HG03439 (cell line): ENCODE measurements around the gene GPR143.
"Not testable (repeated sequence)": the region's sequence is repeated elsewhere in the genome, so short reads cannot be mapped to it uniquely, and the experiment has no call there.

Experiments used
- ATAC-seq: cut with Tn5 transposase; IDR thresholded peaks from one replicate; pipeline ENCODE4 v1.9.1; 2021; ENCODE audit warnings: mild to moderate bottlenecking, moderate library complexity; ENCODE audit not compliant: unreplicated experiment

The GPR143 gene

DNA sequence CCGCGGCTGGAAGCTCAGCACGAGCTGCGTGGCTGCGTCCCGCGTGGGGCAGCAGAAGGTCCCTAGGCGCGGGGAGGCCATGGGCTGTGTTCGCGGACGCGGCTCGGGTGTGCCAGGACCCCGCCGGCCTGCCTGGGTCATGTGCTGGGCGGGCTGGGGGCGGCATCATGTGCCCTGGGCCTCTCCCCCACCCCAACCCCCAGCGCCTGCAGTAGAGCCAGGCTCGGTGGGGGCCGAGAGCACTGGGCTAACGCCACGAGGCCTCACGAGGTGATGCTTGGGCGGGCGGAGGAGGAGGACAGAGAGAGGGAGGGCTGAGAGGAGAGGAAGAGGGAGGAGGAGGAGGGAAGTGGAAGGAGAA lies at the start of gene GPR143:
Gene GPR143, minus strand, starts transcription at position 111 of the 361 bp plus-strand sequence. Its CDS starts 30 bp downstream, at position 81.
- no peak for ATAC-seq

DNA sequence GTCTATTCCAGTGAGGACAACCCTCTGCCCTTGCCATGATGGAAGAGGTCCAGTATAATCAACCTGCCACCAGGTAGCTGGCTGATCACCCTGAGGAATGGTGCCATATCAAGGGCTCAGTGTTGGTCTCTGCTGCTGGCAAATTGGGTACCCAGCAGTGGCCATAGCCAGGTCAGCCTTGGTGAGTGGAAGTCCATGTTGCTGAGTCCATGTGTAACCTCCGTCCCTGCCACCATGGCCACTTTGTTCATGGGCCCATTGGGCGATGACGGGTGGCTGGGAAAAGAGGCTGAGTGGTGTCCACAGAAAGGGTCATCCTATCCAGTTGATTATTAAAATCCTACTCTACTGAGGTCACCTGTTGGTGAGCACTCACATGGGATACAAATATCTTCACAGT lies 45.4 kb upstream of the GPR143 start:
- ATAC-seq = not testable (repeated sequence)

DNA sequence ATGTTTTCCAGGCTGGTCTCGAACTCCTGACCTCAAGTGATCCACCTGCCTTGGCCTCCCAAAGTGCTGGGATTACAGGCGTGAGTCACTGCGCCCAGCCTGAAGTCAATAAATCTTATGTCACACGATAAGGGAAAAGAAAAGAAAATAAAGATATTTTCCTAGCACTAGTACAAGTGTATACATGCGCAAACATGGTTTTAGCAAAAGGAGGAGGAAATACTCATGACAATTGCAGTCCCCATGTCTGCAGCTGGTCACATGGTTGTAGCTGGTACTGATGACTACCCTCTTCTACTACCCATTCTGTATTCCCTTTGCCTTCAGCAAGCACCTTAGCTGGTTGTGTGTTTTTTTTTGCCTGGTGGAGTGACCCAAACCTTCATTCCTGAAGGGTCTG lies 44.2 kb upstream of the GPR143 start:
- not testable (repeated sequence) for ATAC-seq

DNA sequence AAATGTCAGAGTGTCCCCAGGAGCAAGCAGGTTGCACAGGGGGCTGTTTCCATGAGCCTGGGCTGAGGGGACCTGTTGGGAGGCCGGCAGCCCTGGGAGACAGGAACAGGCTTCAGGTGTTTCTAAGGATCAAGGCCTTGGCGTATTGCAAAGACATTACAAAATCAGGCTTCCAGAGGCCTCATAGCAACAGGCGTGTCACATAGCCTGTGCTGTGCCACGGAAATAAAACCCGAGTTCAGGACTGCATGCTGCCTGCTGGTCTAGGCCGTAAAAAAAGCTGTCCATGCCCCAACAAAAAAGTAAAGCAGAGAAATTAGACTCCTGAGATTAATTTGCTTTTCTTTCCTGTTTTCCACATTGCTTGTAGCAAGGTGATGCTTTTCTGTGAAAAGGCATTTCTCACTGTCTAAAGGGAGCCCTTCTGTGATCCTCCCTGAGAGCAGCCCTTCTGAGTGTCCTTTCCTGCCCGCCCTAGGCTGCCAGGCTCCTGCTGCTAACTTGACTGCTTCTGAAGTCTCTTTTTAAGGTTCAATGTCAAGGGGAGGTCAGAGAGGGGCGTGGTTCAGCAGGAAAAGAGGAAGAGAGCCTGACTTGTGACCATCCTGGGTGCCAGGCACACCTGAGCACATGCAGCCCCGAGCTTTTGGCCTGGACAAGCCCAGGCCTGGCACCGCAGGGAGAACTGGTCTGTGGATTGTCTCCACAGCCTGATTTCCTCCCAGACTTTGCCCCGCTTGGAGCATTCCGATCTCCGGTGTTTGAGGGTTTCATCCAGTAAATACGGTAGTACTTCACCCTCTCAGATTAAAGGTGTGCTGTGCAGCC lies 41.9 kb upstream of the GPR143 start:
- ATAC-seq = no peak

- ATAC-seq = no peak
Measured at GRCh38 chrX:9805956-9806355, 40.3 kb upstream of the GPR143 start.

DNA sequence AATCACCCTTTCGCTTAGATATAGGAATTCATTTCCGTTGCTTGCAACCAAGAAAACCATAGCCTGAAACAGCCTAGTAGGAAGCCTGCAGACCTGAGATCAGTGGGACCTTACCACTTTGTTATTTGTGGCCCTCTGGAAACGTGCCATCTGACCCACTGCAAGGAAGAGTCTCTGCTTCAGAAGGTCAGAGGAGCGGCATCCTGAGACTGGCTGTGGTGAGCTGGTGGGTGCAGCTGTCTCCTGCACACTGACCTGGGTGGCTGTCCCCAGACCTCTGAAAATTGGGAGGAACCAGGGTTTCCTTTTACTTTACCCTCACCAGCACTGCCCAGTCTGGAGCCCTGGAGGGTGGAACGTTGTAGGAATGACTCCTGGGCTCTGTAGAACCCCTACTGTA lies 38.8 kb upstream of the GPR143 start:
- no peak for ATAC-seq

DNA sequence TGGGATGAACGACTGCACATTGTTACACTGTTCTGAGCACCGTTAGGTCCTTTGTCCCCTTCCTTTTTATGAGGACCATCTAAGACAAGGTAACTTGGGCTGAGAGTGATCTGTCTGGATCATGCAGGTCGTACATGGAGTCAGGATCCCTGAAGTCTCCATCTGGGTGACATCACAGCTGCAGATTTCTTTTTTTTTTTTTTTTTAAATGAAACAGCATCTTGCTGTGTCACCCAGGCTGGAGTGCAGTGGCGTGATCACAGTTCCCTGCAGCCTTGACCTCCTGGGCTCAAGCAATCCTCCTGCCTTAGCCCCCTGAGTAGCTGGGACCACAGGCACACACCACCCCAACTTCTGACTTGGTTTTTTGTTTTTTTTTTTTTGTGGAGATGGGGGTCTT lies 37.1 kb upstream of the GPR143 start:
- no peak for ATAC-seq

- no peak for ATAC-seq
Measured at GRCh38 chrX:9797384-9798360, 32.0 kb upstream of the GPR143 start.

DNA sequence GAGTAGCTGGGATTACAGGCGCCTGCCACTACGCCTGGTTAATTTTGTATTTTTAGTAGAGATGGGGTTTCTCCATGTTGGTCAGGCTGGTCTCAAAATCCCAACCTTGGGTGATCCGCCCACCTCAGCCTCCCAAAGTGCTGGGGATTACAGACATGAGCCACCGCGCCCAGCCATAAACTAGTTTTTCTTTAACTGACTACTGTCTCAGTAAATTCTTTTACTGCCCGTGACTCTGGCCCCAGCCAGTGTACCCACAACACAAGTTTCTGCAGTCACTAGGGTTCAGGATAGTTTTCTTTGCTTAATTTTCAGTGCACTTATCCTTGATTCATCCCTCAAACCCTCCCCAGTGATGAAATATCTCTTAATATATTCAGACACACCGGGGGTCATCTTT lies 28.8 kb upstream of the GPR143 start:
- no peak for ATAC-seq

- no peak for ATAC-seq
Measured at GRCh38 chrX:9790866-9791265, 25.2 kb upstream of the GPR143 start.

GRCh38 chrX:9789555-9789954 lies 23.9 kb upstream of the GPR143 start:
- ATAC-seq = no peak

- no peak for ATAC-seq
Measured at GRCh38 chrX:9788911-9789310, 23.3 kb upstream of the GPR143 start.

GRCh38 chrX:9786798-9787635 lies 21.4 kb upstream of the GPR143 start:
- no peak for ATAC-seq

DNA sequence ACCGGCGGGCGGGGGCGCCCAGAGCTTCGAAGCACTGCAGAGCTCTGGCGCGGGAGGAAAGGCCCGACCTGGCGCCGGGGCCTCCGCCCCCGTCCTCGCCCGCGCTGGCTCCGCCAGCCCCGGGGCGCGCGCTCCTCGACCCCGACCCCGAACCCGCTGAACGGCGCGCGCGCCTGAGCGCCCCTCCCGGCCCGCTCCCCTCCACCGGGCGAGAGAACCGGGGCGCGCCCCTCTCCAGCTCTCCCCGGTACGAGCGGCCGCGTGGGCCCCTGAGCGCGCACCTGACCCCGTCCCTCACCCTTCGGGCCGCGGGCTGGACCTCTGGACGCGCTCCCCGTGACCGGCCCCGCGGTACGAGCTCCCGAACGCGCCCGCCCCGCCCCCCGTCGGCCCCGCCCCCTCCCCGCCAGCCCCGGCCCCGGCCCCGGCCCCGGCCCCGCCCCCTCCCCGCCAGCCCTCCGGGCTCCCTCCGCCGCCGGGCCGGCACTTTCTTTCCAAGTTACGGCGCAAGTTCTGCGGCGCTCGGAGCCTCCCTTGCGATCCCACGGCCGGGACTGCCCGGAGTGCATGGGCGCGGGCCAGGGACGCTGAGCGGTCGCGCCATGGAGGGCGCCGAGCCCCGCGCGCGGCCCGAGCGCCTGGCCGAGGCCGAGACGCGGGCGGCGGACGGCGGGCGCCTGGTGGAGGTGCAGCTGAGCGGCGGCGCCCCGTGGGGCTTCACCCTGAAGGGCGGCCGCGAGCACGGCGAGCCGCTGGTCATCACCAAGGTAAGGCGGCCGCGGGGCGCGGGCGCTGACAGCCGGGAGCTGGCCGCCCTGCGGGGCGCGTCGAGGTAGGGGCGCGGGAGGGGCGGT lies 20.5 kb upstream of the GPR143 start, which contains the start of gene SHROOM2:
Gene SHROOM2, plus strand, starts transcription at position 486 of the 854 bp plus-strand sequence. Its CDS starts 117 bp downstream, at position 603.
- no peak for ATAC-seq

GRCh38 chrX:9785254-9785943 lies 19.8 kb upstream of the GPR143 start:
- no peak for ATAC-seq

DNA sequence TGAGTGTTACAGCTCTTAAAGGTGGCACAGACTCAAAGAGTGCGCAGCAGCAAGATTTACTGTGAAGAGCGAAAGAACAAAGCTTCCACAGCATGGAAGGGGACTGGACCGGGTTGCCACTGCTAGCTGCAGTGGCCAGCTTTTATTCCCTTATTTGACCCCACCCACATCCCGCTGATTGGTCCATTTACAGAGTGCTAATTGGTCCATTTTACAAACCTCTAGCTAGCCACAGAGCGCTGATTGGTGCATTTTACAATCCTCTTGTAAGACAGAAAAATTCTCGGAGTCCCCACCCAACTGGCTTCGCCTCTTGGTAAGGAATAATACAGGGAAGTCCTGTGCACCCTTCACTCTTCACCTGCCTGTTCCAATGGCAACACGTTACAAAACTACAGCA lies 18.7 kb upstream of the GPR143 start:
- no peak for ATAC-seq

GRCh38 chrX:9781941-9782340 lies 16.3 kb upstream of the GPR143 start:
- no peak for ATAC-seq

DNA sequence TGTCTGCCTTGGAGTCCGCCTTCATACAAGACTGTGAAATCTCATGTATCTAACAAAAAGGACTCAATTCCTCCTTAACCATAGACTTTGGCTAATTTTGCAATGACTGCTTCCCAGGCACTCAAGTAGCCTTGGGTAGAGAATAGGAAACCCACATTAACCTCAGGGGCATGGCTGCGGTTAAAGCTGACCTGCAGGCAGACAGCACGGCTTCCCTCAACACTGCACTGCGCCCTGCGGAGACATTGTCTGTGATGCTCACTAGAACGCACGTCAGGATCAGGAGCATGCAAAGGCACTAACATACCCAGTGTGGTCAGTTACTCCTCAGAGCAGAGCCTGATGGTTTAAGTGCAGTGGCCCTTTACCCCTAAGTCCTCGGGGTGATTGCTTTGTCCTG lies 10.3 kb upstream of the GPR143 start:
- ATAC-seq = no peak

DNA sequence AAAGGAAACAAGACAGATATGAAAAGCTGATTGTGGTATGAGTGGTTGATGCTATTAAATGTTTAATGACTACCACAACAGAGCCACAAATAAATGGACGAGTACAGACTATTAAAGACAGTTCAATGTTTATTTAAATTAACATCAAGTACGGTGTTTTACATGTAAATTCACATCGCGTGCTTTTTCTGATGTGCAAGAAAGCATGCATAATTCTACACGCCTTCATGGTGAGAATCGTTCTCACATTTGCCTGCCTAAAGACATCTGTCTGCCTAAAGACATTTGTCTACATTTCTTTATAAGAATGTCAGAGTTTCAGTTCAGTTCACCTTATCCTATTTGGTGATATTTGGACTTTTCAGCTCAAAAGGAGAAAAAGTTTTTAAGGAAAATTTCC lies 7.3 kb upstream of the GPR143 start:
- ATAC-seq = no peak
